NCI-H2081 (cell line): ENCODE data around the gene MRPL16.

Experiments
- DNase-seq, 2 experiments: peaks; one replicate each; lab custom pipeline; 2025; lab: John Stamatoyannopoulos, UW

Gene MRPL16

DNA sequence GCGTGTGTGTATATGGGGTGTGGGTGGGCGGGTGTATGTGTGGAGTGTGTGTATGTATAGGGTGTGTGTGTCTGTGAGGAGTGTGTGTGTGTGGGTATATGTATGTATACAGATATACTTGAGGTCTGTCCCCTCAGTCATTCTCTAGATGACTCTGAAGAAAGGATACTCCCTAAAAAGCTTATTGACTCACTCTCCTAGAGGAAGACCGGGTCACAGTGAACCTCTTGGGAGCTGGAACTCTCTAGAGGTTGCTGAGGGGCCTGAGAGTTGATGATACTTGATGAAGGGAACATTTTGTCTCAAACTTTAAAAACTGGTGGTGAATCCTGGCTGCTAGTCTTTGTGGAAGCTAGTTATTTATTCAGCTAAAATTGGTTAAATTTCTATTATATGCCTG lies 40.3 kb downstream of the MRPL16 start:
- DNase-seq: no peak

DNA sequence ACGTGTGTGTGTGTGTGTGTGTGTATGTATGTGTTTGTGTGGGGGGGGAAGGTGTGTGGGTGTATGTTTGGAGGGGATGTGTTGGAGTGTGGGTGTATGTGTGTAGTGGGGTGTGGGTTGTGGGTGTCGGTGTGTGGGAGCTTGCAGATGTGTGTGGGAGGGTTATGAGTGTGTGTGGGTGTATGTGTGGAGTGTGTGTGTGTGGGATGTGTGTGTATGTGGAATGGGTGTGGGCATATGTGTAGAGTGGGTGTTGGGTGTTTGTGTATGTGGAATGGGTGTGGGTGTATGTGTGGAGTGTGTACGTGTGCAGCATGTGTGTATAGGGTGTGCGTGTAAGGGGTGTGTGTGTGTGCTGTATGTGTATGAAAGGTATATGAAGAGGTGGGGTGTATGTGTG lies 40.8 kb downstream of the MRPL16 start:
- DNase-seq: no peak

GRCh38 chr11:59769111-59769510 lies 41.5 kb downstream of the MRPL16 start:
- no peak for DNase-seq

DNA sequence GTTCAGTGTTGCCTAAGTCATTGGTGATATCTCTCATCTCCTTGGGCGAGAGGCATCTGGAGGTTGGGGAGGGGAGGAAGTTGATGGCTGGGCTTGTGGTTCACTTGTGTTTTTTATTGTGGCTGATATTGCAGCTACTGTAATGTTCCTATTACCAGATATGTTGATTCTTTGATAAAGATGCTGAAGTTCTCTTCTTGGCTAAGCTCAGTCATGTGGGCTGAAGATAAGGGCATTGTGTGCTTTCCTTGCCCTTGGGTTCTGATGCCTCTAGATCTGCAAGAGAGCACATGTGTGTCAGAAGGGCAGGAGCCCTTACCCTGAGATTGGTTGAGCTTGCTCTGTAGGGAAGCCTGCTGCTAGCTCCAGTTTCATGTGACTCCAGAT lies 43.4 kb downstream of the MRPL16 start:
- no peak for DNase-seq

DNA sequence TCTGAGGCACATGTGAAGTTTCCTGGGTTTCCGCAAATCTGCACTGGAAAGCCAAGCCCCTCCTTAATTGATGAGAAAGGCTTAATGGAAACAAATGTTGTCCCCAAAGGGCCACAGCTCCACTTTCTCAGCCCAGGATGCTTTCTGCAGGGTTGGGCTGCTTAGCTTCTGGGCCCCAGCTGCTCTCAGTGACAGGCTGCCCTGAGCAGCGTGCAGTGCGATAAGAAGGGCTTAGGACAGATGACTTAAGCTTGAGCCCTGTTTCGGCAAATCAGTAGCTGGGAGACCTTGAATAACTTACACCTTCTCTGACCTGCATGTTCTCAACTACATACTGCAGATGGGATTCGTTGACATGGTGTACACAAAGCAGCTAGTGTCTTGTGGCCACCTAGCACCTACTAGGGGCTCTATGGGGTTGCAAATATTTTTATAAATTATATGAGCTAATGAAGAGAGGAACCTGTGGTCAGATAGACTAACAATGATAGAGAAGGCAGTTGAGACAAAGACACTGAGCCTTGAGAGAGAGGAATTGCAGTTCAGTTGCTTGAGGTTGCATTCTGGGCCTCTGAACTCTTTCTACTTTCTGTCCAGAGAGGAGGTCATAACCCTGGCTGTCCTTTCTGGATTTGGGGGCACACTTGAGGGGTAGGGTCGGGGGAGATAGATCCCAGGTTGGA lies 43.9 kb downstream of the MRPL16 start:
- no peak for DNase-seq

DNA sequence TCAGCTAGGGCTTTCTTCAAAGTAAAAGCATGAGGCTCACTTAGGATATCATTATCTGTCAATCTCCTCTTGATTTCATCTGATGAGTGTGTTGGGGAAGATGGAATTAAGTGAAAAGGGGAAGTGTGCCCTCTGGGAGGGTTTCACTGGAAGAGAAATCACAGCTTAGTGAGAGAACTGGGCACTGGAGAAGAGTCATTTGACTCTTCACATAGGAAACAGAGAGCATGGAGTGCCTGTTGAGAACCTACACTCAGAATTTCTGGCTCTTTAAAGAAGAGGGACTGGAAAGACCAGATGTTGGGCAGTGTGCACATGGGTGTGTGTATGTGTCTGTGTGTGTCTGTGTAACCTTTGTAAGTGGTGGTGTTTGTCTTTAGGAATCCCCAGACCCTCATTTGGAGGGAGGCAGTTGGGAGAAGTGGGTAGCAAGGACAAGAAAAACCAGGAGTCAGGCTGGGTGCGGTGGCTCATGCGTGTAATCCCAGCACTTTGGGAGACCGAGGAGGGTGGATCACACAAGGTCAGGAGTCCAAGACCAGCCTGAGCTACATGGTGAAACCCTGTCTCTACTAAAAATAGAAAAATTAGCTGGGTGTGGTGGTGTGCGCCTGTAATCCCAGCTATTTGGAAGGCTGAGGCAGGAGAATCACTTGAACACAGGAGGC lies 45.4 kb downstream of the MRPL16 start:
- no peak for DNase-seq

DNA sequence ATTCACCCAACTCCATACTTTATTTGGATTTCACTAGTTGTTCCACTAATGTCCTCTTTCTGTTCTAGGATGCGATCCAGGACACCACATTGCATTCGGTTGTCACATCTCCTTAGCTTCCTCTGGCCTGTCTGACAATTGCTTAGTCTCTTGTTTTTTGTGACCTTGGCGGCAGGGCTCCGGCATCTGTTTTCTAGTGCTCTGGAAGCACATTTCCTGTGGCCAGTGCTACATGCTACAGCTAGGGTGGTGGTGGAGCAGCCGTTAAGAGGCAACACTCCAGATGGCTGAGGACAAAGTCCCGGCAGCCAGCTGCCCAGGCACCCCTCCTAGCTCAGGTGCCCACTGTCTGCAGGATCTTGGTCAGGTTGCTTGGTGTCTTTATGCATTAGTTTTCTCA lies 48.6 kb downstream of the MRPL16 start:
- DNase-seq: no peak

- no peak for DNase-seq
Measured at GRCh38 chr11:59760771-59761170, 49.8 kb downstream of the MRPL16 start.

DNA sequence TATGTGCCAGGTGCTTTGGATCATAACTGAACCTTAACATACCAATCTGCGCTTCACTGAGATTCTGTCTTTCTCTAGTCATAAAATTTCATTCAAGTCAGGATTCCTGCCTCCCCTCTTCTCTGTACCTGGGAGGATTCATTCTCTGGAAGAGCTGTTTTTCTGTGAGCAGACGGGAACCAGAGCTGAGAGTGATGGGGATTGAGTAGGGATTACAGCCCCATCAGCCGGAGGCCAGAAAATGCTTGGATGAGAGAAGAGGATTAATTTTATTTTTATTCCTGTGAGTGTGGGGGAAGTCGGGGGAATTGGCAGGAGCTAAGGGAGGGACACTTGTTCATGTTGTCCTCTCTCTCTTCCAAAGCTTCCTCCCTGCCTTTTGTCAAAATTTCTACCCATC lies 50.7 kb downstream of the MRPL16 start:
- no peak for DNase-seq

DNA sequence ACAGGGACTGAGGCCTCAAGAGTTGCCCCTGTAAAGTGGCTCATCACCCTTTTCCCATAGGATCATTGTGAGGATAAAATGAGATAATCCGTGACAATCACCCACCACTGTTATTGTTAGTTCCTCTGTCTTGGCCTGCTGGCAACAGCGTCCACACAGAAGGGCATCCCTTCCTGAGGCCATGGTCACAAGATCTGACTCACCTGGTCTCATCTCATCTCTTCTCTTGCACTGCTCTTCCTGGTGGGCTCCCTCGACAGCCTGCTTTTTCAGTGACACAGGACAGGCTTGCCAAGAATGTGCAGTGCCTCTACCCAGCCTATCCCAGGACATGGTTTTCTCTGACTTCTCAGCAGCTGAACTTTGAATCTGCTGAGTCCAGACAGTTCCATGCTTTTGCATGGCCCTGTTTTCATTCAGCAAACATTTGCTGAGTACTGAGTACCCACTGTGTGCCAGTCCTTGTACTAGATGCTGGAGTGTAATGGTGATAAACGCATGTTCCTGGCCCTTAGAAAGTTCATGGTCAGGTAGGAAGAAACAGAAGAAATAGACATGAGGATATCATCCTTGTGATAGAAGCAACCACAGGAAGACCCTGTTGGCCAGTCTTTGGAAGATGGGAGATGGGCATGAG lies 52.1 kb downstream of the MRPL16 start:
- DNase-seq: no peak

DNA sequence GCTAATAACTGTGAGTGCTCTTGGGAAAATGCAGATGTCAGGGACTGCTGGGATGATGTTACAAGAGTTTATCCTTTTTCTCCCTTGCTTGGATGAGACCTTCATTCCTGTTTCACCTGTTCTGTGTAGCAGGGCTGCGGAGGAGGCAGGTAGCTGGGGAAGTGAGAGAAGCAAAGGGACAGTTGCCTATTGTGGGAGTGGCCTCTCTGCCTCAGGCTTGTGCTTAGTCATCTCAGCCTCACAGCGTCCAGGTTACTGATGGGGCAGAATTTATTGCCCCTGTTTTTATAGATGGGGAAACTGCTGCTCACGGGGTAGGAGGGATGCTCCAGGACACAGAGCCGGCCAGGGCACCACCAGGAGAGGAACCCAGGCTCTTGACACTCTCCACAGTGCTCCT lies 53.7 kb downstream of the MRPL16 start:
- DNase-seq: no peak

- no peak for DNase-seq
Measured at GRCh38 chr11:59756558-59756840, 54.1 kb downstream of the MRPL16 start.
